HEK293 (cell line): ENCODE measurements around the gene TTL.
A peak's percentile ranks its signal among the peaks of the same experiment; 100 is the strongest.

Experiments used
- CTCF ChIA-PET: fragments of 350-600 bp; formaldehyde crosslinking; extraction: SDS; loops from one replicate; lab custom pipeline; 2021; ENCODE audit warnings: antibody characterized with exemption; lab: Yijun Ruan, JAX
- POLR2A ChIA-PET: fragments of 300-600 bp; formaldehyde crosslinking; extraction: SDS; loops from one replicate; lab custom pipeline; 2020; ENCODE audit warnings: antibody characterized with exemption, inconsistent platforms; lab: Yijun Ruan, JAX
- H3K27ac ChIP-seq: fragments of 200-500 bp; sonication (Bioruptor generic); 2 replicates; pipeline ENCODE4 v1.5.1; 2014; ENCODE audit warnings: low read depth, low read length, control low read depth, inconsistent platforms; ENCODE audit errors: extremely low read depth
- H3K36me3 ChIP-seq, 2 experiments: fragments of 200-500 bp in 1 of 2; sonication (Bioruptor generic) in 1 of 2; 1 replicate in 1 of 2; 2 replicates in 1 of 2; pipeline ENCODE4 v1.5.1; 2014 to 2017; ENCODE audit warnings: inconsistent platforms in 2 of 2, low read length in 2 of 2; ENCODE audit not compliant: control insufficient read depth in 2 of 2, insufficient read depth in 1 of 2
- H3K4me1 ChIP-seq: fragments of 200-500 bp; sonication (Bioruptor generic); 2 replicates; pipeline ENCODE4 v1.5.1; 2014; ENCODE audit warnings: mild to moderate bottlenecking, low read length, inconsistent platforms; ENCODE audit not compliant: control insufficient read depth, insufficient read depth
- H3K4me3 ChIP-seq: 2 replicates; pipeline ENCODE4 v1.5.1; 2011; ENCODE audit warnings: low read depth, mild to moderate bottlenecking, control low read depth, low read length, moderate library complexity
- H3K9me3 ChIP-seq: fragments of 200-500 bp; sonication (Bioruptor generic); 2 replicates; pipeline ENCODE4 v1.5.1; 2014; ENCODE audit warnings: low read depth, low read length, inconsistent platforms; ENCODE audit not compliant: control insufficient read depth, insufficient read depth
- GLIS2 ChIP-seq: fragments of 450-650 bp; formaldehyde crosslinking; IDR thresholded peaks from 2 replicates; pipeline ENCODE4 v1.5.1; 2016; ENCODE audit warnings: missing biosample characterization, missing genetic modification characterization
- HOXA7 ChIP-seq: sonication (generic); formaldehyde crosslinking; IDR thresholded peaks from 2 replicates; pipeline ENCODE4 v1.8.1; 2022; ENCODE audit warnings: missing genetic modification reagents, borderline replicate concordance
- KLF16 ChIP-seq: fragments of 450-650 bp; formaldehyde crosslinking; IDR thresholded peaks from 2 replicates; pipeline ENCODE4 v1.5.1; 2017; ENCODE audit warnings: missing biosample characterization, missing genetic modification characterization
- PRDM2 ChIP-seq: fragments of 450-650 bp; formaldehyde crosslinking; IDR thresholded peaks from 2 replicates; pipeline ENCODE4 v1.5.1; 2016; ENCODE audit warnings: missing biosample characterization, missing genetic modification characterization, borderline replicate concordance
- PRDM6 ChIP-seq: fragments of 450-650 bp; formaldehyde crosslinking; IDR thresholded peaks from 2 replicates; pipeline ENCODE4 v1.5.1; 2017; ENCODE audit warnings: missing biosample characterization, missing genetic modification characterization
- SCRT1 ChIP-seq: fragments of 450-650 bp; formaldehyde crosslinking; IDR thresholded peaks from 2 replicates; pipeline ENCODE4 v1.5.1; 2016; ENCODE audit warnings: missing biosample characterization, missing genetic modification characterization, borderline replicate concordance
- ZBTB17 ChIP-seq: fragments of 450-650 bp; formaldehyde crosslinking; IDR thresholded peaks from 2 replicates; pipeline ENCODE4 v1.5.1; 2016; ENCODE audit warnings: missing biosample characterization, missing genetic modification characterization
- ZBTB26 ChIP-seq: fragments of 450-650 bp; formaldehyde crosslinking; optimal IDR thresholded peaks from 2 replicates; pipeline ENCODE3; 2016; ENCODE audit warnings: missing biosample characterization, mild to moderate bottlenecking, missing genetic modification characterization
- ZFP37 ChIP-seq: fragments of 450-650 bp; formaldehyde crosslinking; IDR thresholded peaks from 2 replicates; pipeline ENCODE4 v1.5.1; 2016; ENCODE audit warnings: missing biosample characterization, missing genetic modification characterization
- ZNF169 ChIP-seq: fragments of 450-650 bp; formaldehyde crosslinking; IDR thresholded peaks from 2 replicates; pipeline ENCODE4 v1.5.1; 2016; ENCODE audit warnings: missing biosample characterization, missing genetic modification characterization
- ZNF214 ChIP-seq: fragments of 450-650 bp; formaldehyde crosslinking; IDR thresholded peaks from 2 replicates; pipeline ENCODE4 v1.5.1; 2017; ENCODE audit warnings: missing biosample characterization, mild to moderate bottlenecking, missing genetic modification characterization, borderline replicate concordance
- ZNF302 ChIP-seq: fragments of 450-650 bp; formaldehyde crosslinking; IDR thresholded peaks from 2 replicates; pipeline ENCODE4 v1.5.1; 2016; ENCODE audit warnings: missing biosample characterization, missing genetic modification characterization, low read depth
- ZNF391 ChIP-seq: fragments of 450-650 bp; formaldehyde crosslinking; IDR thresholded peaks from 2 replicates; pipeline ENCODE4 v1.5.1; 2016; ENCODE audit warnings: low read depth, missing biosample characterization, missing genetic modification characterization, borderline replicate concordance
- ZNF501 ChIP-seq: fragments of 450-650 bp; formaldehyde crosslinking; IDR thresholded peaks from 2 replicates; pipeline ENCODE4 v1.5.1; 2016; ENCODE audit warnings: missing biosample characterization, missing genetic modification characterization
- ZNF555 ChIP-seq: fragments of 450-650 bp; formaldehyde crosslinking; conservative IDR thresholded peaks from 2 replicates; pipeline ENCODE4 v1.5.1; 2017; ENCODE audit warnings: missing biosample characterization, mild to moderate bottlenecking, missing genetic modification characterization, inconsistent platforms
- ZNF777 ChIP-seq: fragments of 450-650 bp; formaldehyde crosslinking; IDR thresholded peaks from 2 replicates; pipeline ENCODE4 v1.5.1; 2017; ENCODE audit warnings: missing biosample characterization, missing genetic modification characterization, borderline replicate concordance
- ZSCAN16 ChIP-seq: fragments of 450-650 bp; formaldehyde crosslinking; IDR thresholded peaks from 2 replicates; pipeline ENCODE4 v1.5.1; 2016; ENCODE audit warnings: missing biosample characterization, missing genetic modification characterization
- ZSCAN30 ChIP-seq: fragments of 450-650 bp; IDR thresholded peaks from 2 replicates; pipeline ENCODE4 v1.5.1; 2018; ENCODE audit warnings: missing biosample characterization, mild to moderate bottlenecking, missing genetic modification characterization, moderate library complexity
- TF ChIP-seq, protein P1 (sequence below): IDR thresholded peaks from 2 replicates; pipeline ENCODE4 v1.6.1; 2011; ENCODE audit warnings: mild to moderate bottlenecking, low read depth, low read length, borderline replicate concordance
- TF ChIP-seq, protein P2 (sequence below): fragments of 450-650 bp; formaldehyde crosslinking; IDR thresholded peaks from 2 replicates; pipeline ENCODE4 v1.5.1; 2016; ENCODE audit warnings: missing biosample characterization, missing genetic modification characterization, low read depth

The TTL gene

GRCh38 chr2:112584891-112585250 is 102.9 kb downstream of the TTL start:
- Histone ChIP-seq H3K27ac (peak overlapping the region; percentile 86), H3K36me3 (peaks cover 4 to 31% of the 10 kb centered on the region in 2 experiments; a peak in 2 of 3 replicates), H3K9me3 (no peaks in the 10 kb centered on the region), H3K4me1 (peaks cover 4% of the 10 kb centered on the region), H3K4me3 (peak overlapping the region; percentile 75)
- POLR2A ChIA-PET, result interaction anchor here (1.0 to 1.5 kb wide), 3 partner anchors 60 to 107 kb away, joined by 3 to 4 read pairs (median 4); no protein-coding TSS in a partner anchor
- CTCF ChIA-PET, result interaction anchor here (0.7 to 2.0 kb wide), 6 partner anchors 11 to 142 kb away, joined by 3 to 14 read pairs (median 4); no protein-coding TSS in a partner anchor
- TF ChIP-seq PRDM2 (tag by site-specific recombination), result no peak
- TF ChIP-seq ZSCAN30 (tag by site-specific recombination), result no peak
- TF ChIP-seq, protein P1, sequence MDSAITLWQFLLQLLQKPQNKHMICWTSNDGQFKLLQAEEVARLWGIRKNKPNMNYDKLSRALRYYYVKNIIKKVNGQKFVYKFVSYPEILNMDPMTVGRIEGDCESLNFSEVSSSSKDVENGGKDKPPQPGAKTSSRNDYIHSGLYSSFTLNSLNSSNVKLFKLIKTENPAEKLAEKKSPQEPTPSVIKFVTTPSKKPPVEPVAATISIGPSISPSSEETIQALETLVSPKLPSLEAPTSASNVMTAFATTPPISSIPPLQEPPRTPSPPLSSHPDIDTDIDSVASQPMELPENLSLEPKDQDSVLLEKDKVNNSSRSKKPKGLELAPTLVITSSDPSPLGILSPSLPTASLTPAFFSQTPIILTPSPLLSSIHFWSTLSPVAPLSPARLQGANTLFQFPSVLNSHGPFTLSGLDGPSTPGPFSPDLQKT, result no peak
- TF ChIP-seq ZNF391 (tag by site-specific recombination), result no peak
- no peak for TF ChIP-seq SCRT1 (tag by site-specific recombination)
- TF ChIP-seq ZSCAN16 (tag by site-specific recombination), result no peak
- TF ChIP-seq, protein P2, sequence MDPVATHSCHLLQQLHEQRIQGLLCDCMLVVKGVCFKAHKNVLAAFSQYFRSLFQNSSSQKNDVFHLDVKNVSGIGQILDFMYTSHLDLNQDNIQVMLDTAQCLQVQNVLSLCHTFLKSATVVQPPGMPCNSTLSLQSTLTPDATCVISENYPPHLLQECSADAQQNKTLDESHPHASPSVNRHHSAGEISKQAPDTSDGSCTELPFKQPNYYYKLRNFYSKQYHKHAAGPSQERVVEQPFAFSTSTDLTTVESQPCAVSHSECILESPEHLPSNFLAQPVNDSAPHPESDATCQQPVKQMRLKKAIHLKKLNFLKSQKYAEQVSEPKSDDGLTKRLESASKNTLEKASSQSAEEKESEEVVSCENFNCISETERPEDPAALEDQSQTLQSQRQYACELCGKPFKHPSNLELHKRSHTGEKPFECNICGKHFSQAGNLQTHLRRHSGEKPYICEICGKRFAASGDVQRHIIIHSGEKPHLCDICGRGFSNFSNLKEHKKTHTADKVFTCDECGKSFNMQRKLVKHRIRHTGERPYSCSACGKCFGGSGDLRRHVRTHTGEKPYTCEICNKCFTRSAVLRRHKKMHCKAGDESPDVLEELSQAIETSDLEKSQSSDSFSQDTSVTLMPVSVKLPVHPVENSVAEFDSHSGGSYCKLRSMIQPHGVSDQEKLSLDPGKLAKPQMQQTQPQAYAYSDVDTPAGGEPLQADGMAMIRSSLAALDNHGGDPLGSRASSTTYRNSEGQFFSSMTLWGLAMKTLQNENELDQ, result no peak
- TF ChIP-seq ZNF214 (tag by site-specific recombination), result no peak
- no peak for TF ChIP-seq ZFP37 (tag by site-specific recombination)
- TF ChIP-seq HOXA7 (CRISPR knock-in tag), result no peak
- TF ChIP-seq ZBTB17 (tag by site-specific recombination), result no peak
- no peak for TF ChIP-seq ZNF169 (tag by site-specific recombination)
- no peak for TF ChIP-seq ZNF302 (tag by site-specific recombination)
- TF ChIP-seq ZNF777 (tag by site-specific recombination), result no peak
- TF ChIP-seq KLF16 (tag by site-specific recombination), result no peak
- no peak for TF ChIP-seq GLIS2 (tag by site-specific recombination)
- no peak for TF ChIP-seq ZBTB26 (tag by site-specific recombination)
- no peak for TF ChIP-seq ZNF501 (tag by site-specific recombination)
- TF ChIP-seq ZNF555 (tag by site-specific recombination), result no peak
- no peak for TF ChIP-seq PRDM6 (tag by site-specific recombination)
